Tibial nerve (tissue), 4 donors: Measurements from ENCODE around the gene THSD4.

Experiments used
- EP300 ChIP-seq, 2 donors: sonication (generic); formaldehyde crosslinking; IDR thresholded peaks; one replicate each; pipeline ENCODE4 v1.6.1; 2017; ENCODE audit warnings: antibody characterized with exemption in 2 of 2, mild to moderate bottlenecking in 1 of 2
- POLR2A ChIP-seq, 2 donors: fragments of 450-650 bp; IDR thresholded peaks; one replicate each; pipeline ENCODE4 v1.6.1; 2017; ENCODE audit warnings: antibody characterized with exemption in 2 of 2, mild to moderate bottlenecking in 2 of 2, moderate library complexity in 2 of 2
- TF ChIP-seq, protein P1 (sequence below), 5 experiments: fragments of 200-600 bp in 3 of 5; fragments of 450-650 bp in 2 of 5; sonication (generic) in 3 of 5; IDR thresholded peaks; one replicate each; pipeline ENCODE4 v1.5.1; 2016 to 2019; ENCODE audit warnings: antibody characterized with exemption in 5 of 5, mild to moderate bottlenecking in 3 of 5, moderate library complexity in 2 of 5

DNA sequence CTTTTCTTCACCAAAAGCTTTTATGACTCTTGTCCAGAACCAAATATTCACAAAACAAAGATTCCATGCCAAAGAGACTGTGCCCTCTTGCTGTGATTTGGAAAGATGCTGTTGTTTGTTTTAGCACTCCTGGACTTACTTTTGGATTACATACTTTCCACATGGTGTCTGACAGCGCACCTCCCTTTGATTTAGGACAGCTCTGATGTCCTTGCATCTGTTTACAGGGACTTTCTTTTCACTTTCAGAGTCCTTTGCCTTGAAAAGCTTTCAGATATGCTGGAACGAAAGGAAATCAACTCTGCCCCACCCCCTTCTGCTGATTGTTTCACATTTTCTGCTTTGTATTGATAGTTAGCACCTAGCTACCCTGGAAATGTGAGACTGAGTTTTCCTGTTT lies 562.1 kb downstream of the THSD4 start:
- TF ChIP-seq POLR2A (IDR thresholded peaks at IDR 0.05) = no peak
- TF ChIP-seq EP300 (IDR thresholded peaks at IDR 0.05) = no peak
- TF ChIP-seq, protein P1, sequence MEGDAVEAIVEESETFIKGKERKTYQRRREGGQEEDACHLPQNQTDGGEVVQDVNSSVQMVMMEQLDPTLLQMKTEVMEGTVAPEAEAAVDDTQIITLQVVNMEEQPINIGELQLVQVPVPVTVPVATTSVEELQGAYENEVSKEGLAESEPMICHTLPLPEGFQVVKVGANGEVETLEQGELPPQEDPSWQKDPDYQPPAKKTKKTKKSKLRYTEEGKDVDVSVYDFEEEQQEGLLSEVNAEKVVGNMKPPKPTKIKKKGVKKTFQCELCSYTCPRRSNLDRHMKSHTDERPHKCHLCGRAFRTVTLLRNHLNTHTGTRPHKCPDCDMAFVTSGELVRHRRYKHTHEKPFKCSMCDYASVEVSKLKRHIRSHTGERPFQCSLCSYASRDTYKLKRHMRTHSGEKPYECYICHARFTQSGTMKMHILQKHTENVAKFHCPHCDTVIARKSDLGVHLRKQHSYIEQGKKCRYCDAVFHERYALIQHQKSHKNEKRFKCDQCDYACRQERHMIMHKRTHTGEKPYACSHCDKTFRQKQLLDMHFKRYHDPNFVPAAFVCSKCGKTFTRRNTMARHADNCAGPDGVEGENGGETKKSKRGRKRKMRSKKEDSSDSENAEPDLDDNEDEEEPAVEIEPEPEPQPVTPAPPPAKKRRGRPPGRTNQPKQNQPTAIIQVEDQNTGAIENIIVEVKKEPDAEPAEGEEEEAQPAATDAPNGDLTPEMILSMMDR (IDR thresholded peaks at IDR 0.05) = no peak
